Right forelimb (tissue), 1 donor: ENCODE measurements around the gene BRINP1.

ENCODE experiments used
- DNase-seq: peaks from one replicate; pipeline ENCODE4 v3.0.0-alpha.2; 2018

BRINP1 gene

DNA sequence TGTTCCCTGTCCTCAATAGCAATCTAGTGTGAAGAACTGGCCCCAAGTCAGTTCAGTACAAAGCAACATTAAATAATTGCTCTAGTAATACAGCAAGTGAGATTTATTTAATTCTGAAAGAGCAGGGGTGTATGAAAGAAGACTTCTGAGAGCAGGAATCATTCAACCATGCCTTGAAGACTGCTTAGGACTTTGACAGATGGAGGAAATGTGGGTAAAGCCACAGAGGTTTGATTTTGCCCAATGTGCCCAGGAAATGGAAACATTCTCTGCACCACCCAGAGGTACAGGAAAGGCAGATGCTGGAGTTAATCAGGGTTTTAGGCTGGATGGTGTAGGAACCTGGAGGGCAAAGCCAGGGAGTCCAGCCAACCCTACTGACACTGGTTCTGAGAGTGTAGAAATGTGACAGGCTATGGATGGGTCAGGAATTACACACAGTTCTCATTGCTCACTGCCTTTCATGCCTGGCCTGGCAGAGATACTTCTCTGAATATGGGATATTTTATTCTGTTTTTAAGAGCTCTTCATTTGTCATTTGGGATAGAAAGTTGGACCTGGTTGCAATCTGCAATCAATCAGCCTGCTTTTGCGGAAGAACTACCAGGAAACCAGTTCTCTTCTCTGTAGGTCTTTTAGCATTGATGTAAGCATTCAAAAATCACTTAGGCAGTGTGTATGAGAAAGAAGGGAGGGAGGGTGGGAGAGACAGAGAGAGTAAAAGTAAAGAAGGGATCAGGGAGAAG, 88.3 kb downstream of the BRINP1 start:
- no peak for DNase-seq

DNA sequence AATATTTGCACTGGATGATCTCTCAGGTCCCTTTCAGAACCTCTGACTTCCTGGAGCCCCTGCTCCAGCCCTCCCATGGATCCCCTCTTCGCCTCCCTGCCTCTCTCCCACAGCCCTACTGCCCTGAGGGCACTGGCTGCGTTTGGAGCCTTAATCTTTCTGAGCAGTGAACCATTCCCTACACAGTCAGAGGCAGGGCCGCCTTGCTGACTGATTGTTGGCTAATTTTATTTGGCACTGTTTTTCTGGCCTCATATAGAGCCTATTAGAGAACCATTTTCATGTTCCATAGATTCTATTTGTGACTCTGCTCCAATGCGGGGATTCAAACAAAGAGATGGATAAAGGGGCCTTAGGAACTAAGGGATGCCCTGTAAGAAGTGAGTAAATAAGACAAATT, 91.1 kb downstream of the BRINP1 start:
- no peak for DNase-seq

DNA sequence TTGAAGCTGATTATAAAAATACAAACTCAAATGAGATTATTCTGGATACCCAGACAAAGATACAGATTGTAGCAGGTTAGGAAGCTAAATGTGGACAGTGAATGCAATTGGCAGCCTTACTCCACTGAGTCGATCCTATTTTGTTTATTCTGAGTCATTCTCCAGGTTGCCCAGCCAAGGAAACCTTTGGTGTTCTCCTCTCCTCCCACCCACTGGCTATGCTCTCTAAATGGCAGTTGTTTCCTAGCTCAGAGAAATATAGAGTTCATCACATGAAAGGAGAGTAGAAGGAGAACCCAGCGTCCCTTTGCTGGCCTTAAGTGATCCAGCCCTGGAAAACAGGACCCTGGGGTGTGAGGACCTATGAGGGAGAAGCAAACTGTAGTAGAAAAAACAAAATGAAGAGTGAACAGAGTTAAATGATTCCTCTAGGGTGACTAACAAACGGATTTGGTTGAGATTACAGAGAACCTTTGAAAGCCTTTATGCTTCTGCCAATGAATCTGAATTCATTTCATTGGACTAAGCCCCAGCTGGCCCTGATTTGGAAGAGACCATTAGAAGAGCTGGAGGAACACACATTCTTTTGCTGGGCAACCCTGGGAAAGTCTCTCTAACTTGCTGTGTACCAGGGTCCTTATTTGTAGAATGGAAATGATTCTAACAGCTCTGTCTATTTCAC, 95.1 kb downstream of the BRINP1 start:
- no peak for DNase-seq

DNA sequence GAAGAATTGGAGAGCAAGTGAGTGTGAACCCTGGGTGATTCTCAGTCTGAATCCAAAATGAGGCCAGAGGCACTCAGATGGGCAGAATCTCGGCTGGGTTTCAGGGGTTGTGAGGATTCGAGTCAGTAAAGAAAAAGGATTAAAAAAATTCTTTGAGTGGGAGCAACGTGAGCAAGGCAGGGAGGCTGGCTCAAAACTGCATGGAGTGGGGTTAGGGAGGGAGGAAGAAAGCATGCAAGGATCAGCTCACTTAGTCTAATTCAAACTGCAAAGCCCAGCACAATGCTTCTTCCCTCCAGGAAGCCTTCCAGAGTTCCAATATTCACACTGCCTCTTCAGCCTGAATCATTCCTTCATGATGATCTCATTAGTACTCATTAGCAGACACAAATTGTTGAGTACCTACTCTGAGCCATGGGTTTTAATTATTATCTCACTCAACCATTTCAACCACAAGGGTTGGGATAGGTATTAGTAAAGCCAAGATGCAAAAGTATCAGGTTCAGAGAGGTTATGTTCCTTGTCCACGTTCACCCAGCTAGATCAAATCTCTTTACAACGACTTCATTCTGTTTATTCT, 95.8 kb downstream of the BRINP1 start:
- DNase-seq: no peak

DNA sequence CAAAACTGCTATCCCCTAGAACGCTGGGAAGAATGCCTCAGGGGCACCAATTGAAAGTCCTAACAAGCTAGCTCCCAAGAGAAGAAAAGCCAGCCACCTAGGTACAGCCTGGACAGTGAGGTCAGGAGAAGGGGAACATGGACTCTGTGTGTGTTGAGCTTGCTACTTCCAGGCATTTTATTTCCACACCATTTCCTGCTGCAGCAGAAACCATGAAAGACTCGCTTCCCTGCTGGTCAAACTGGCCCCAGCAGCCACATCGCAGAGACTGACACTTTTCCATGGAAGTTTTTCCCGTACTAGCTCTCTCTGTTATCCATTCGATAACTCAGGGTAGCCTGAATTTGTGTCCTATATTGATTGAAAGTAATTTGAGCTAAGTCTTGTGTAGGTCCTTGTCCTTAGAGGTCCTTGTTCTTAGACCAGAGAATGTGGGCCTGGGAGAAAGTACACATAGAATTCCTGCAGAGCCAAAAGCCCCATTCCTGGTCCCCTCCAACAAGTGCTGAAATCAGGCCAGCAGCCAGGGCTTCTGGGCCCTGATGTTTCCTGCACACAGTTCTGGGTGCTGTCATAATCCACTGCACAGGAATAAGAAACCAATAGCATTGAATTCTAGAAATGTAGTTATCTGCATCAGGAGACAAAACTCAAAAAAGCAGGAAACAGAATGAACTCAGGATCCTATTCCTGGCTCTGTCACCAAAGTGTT, 96.6 kb downstream of the BRINP1 start:
- no peak for DNase-seq

DNA sequence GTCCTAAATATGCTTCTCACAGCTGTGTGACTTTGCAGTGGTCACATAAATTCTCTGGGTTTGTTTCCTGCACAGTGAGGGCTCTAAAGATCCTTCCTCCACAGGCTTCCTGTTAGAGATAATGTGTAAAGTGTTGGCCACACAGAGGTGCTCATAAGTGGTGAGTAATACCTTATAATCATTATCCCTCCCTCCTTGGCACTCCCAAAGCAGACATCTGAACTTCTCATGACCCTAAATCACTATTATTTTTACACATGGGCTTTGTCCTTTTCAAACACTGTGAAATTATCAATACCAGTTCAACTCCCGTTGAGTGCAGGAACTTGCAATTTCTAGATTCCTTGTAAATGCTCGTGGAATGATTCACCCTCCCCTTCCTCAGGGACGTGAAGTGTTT, 100.2 kb downstream of the BRINP1 start:
- no peak for DNase-seq

DNA sequence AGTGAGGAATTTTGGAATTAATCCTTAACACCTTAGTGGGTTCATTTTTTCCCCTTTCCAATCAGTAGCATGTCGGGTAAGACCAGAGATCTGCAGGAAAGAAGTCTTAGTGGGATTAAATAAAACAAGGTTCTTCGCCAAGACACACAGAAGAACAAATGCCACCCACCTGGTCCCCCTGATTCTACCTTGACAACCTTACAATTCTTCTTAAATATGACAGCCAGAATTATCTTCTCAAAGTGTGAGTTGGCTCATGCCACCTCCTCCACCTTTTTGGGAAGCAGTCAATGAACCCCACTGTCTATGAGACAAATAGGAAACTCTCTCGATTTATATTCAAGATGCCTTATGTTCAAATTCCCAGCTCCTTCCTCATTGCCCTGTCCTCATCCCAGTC, 105.1 kb downstream of the BRINP1 start:
- DNase-seq: no peak

DNA sequence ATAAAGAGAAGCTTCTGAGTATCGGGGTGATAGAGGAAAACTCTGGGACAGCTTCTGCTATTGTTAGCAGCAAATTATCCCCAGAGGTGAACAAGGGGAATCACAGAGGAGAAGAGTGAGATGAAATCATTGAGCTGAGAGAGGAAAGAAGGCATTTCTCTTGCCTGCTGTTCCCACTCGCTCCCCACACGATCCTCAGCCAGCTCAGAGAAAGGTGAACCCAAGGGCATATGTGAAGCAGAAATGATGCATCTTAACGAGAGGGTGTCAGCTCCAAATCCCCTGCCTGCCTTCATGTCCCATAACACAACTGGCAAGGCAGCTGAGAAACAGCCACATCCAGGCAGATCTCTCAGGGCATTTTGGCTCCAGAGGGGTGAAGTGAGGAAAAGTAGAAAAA, 111.6 kb downstream of the BRINP1 start:
- DNase-seq: no peak

DNA sequence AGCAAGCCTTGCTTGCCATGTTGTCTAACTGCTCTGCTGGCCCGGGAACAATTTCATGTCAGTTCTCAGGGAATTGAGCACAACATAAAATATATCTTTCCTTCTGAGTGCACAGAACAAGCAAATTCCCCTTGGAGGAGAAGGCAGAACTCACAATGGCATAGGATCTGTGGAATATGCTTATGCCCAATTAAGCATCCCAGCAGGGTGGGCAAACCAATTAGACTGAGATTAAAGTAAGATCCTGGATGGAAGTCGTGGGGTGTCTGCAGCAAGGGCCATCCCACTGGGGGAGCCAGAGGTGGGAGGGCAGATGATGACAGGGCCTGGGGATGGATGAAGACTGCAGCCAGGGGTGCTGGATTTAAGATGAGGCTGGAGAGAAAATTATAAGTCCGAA, 114.1 kb downstream of the BRINP1 start:
- DNase-seq: no peak

DNA sequence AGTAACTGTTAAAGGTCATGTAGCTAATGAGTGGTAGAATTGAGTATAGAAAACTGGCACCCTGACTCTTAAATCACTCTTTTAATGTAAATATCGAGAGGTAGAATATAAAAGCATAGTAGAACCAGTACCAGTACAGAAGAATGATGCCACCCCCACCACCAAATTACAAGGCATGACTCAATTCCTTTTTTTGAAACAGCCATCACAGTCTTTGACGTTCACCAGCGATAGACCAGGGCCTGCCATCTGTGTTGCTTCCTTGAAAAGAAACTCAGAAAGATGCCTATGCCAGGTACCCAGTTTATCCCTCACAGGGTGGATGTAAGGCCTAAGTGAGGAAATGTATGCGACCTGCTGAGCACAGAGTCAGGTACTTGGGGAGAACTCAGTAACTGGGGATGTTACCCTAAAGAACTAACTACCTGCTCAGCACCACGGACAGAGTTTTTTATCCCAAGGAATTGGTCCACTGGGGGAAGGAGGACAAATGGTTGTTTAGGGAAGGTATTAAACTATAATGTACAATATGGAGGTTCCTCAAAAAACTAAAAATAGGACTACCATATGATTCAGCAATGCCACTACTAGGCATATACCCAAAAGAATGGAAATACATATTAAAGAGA, 116.5 kb downstream of the BRINP1 start:
- no peak for DNase-seq

DNA sequence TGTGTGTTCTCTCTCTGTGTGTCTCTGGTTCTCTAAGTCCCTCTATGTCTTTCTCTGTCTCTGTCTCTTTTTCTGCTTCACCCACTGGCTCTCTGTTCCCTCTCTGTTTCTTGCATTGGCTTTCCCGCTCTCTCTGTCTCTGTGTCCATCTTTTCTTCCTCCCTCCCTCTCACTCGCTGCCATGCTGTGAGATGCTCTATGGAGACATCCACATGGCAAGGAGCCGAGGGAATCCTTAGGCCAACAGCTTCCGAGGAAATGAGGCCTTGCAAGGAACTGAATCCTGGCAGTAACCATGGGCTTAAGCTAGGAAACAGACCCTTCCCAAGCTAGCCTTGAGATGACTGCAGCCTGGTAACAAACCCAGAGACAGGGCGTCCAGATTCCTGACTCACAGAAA, 117.3 kb downstream of the BRINP1 start:
- DNase-seq: no peak

DNA sequence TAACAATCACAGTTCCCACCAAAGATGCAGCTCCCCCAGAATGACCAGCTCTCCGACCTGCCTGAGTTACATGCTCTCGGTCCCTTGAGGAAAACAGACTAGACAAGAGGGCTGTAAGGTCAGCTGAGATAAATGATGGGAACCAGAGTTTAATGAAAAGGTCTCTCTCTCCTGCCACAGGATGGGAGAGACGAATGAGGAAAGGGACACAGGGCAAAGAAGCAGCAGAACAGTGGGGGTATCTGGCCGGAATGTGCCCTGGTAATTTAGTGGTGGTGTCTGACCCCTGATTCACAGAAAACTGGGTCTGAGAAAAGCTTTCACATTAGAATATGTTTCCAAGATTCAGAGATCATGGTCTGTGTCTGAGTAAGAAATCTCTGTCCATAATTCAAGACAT, 118.5 kb downstream of the BRINP1 start:
- DNase-seq: no peak

DNA sequence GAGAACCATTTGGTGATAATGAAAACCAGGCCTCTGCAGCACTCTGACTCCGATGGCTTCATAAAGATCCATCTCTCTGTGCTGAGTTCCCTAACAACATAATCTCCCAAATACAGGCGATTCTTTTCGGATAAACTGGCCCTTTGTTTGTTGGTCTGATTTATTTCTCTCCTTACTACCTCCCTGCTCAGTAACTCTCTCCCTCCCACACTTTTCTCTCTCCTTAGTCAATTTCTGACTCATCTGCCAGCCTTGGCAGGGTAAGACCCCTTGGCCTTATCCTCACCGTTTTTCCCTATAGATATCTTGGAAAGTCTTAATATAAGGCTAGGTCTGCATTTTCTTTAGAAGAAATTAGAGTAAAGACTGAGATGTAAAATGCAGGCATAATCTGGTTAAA, 128.7 kb downstream of the BRINP1 start:
- DNase-seq: no peak

DNA sequence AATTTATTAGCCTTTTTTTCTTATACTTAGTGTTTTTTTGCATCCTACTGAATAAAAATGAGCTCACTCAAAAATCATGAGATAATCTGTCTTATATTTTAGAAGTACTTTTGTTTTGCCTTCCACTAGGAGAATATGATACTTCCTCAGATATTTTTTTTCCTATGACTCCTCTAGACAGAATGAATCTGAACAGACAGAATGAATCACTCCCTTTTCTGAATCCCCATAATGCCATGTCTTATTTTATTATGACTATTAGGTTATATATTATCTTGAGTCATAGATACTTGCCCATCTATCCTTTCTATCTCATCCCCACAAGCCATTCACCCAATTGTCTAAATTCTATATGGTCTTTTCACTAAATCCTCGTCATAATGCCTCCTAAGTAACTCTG, 134.6 kb downstream of the BRINP1 start:
- DNase-seq: no peak

DNA sequence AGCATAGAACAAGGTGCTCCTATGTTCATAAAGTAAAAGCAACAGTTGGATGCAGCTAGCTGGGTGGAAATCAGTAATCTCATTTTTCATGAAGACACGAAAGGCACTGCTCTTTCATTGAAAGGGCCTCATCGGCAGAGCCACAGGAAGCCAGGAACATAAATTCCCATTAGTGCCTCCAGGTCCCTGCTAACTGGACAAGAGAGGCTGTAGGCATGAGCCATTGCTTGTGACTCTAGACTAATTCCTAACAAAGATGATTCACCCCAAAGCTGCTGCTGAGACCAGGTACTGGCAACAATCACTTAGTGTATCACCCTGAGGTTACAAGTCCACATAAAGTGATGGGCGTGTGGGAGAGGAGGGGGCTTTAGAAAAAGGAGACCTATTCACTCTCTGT, 141.8 kb downstream of the BRINP1 start:
- DNase-seq: no peak

DNA sequence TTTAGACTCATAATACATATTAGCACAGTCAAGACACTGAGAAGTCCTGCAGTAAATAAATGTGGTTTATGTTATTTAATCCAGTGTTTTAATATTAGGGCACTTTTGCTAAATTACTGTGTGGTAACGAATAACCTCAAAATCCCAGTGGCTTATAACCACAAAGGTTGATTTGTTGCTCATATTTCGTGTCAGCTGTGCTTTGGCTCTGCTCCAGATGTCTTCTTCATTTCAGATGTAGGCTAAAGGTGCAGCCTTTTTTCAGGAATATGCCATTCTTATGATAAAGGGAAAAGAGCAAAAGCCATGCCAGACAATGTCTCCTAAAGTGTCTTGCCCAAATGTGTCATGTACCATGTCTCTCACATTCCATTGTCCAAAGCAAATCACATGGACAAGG, 144.8 kb downstream of the BRINP1 start:
- no peak for DNase-seq

DNA sequence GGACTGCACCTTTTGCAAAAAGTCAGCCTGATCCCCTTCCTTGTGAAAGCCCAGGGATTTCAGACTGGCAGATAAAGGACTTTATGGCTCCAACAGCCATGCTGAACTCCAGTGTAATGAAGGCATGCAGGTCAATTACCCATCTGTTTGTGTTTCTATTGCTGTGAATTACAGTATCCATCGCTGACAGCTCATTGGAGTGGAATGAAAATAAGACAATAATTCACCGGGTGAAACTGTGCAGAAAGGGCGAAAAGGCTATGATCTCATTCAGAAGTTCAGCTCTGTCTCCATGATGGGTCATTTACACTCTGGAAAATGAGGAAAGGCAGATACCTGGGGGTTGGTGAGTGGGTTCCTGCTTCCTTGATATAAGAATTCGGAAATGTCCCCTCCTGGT, 148.0 kb downstream of the BRINP1 start:
- no peak for DNase-seq

DNA sequence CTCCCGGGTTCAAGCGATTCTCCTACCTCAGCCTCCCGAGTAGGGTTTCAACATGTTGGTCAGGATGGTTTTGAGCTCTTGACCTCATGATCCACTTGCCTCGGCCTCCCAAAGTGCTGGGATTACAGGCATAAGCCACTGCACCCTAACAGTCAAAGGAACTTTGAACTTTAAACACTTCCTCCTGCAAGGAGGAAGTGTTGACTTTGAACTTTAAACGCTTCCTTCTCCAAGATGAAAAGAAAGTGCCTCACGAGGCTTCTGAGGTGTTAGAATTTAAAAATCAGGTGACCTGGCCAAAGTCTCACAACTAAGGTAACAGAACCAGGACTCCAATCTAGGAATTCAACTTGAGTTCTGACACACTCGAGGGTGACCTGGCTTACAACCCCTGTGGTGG, 150.9 kb downstream of the BRINP1 start:
- no peak for DNase-seq

DNA sequence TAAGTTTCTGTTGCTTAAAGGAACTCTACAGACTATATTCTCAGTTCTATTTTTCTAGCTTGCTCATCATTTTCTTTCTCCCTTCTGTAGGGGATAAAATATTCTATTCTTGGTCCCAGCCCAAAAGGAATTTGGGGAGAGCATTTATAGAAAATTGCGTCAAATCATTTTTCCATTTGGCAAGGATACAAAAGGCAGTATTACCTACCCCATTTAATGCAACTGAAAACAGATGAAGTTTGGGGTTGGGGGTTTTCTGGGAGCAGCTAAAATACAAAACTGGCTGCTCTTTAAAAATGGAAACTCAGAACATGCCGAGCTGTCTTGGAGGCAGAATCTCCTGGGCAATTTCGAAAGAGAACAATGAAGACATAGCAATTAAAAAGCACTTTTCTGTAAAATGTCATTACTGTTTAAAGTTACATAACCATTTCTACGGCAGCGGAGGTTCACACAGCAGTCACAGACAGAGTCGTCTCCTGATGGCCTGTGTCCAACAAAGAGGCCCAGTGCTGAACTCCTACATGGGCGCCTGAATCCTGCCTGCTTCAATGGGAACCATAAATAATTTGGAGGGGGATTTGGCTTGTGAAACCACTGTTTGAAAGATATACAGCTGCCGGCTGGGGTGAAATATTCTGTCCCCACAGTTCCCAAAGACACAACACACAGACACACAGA, 152.4 kb downstream of the BRINP1 start:
- peak; percentile 66 for DNase-seq

DNA sequence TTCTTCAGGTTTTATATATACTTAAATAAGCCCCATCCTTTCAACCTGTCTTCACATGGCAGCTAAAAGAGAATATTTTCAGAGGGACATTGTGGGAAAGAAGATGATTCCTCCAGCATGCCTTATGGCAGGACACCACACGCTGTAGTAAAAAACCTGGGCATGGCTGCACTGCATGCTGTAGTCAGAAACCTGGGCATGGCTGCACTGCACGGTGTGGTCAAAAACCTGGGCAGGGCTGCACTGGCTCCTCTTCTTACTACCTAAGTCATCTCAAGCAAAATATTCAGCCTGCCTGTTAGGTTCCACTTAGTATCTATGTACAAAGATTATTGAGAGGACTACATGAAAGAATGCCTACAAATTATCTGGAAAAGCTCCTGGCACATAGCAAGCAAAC, 153.6 kb downstream of the BRINP1 start:
- DNase-seq: no peak

DNA sequence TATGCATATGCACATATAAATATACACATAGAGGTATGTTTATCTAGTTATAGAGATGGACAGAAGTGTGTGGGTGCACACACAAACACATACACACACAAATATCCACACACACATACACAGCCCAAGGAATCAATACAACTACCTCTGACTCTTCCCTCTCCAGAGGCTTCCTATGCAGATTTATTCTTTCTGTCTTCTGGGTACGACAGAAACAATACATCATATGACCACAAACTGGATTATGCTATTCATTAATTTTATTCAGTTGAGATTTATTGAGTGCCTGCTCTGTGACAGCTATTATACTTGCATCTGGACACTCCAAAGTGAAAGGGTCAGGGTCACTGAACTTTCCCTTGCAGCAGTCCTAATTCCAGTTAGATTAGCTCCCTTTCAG, 155.8 kb downstream of the BRINP1 start:
- no peak for DNase-seq

DNA sequence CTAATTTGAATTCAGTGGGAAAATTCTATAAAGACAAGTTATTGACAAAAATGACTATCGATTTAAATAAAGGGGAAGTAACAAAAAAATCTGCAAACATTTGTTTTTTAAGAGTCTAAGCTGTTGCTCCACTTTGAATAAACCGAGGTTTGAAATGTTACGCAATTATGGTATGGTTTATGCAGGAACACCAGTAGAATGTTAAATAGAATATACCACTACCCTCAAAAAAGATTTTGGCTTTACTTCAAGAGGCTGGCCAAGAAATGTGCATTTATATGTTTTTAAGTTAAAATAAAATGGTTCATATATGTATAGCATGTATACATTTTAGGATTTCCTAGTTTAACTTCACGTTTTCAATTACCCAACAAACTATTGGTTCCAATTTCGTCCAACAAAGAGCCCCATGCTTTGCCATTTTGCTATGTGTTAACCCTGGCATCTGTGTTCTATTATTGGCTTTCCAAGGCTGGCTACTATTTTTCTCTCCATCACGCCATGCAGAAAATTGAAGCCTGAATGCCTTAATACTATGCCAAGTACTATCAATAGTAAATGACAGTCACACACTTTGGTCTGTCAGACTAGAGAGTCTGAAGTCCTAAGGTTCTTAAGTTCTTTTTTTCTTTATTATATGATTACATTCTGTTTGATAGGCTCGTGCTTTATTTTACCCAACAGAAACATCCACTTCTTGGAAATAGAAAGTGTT, 171.2 kb downstream of the BRINP1 start:
- no peak for DNase-seq
